ENCODE data around the gene USP30.

- no peak for TF ChIP-seq POLR2AphosphoS5 (IDR thresholded peaks at IDR 0.05; ENCODE audit: insufficient read depth in 1 of 2, low read depth in 1 of 2)
- TF ChIP-seq, protein P1, sequence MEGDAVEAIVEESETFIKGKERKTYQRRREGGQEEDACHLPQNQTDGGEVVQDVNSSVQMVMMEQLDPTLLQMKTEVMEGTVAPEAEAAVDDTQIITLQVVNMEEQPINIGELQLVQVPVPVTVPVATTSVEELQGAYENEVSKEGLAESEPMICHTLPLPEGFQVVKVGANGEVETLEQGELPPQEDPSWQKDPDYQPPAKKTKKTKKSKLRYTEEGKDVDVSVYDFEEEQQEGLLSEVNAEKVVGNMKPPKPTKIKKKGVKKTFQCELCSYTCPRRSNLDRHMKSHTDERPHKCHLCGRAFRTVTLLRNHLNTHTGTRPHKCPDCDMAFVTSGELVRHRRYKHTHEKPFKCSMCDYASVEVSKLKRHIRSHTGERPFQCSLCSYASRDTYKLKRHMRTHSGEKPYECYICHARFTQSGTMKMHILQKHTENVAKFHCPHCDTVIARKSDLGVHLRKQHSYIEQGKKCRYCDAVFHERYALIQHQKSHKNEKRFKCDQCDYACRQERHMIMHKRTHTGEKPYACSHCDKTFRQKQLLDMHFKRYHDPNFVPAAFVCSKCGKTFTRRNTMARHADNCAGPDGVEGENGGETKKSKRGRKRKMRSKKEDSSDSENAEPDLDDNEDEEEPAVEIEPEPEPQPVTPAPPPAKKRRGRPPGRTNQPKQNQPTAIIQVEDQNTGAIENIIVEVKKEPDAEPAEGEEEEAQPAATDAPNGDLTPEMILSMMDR (IDR thresholded peaks at IDR 0.05) = no peak
- TF ChIP-seq POLR2A (IDR thresholded peaks at IDR 0.05) = no peak
These were observed 52.8 kb downstream of the USP30 start for GRCh38 chr12:109105176-109105575.

Data from vagina (tissue), 2 donors.